OCI-LY7 (cell line): ENCODE measurements around the gene NDUFA7. TPM values are rescaled to one million over a fixed set of nuclear protein-coding genes. Genes with fewer than 3 reads are reported as not detected.

Experiments
- BruUV-seq: library from RNA; stranded (reverse); fragments of 400-500 nt; replicated peaks from 2 replicates; lab custom pipeline; 2021; lab: Mats Ljungman, UMichigan
- CTCF ChIA-PET: fragments of 300-600 bp; sonication (Branson Sonifier 250); formaldehyde crosslinking; loops from one replicate; lab custom pipeline; 2022; ENCODE audit warnings: antibody characterized with exemption; ENCODE audit not compliant: unreplicated experiment; lab: Charles Lee
- POLR2A ChIA-PET: fragments of 300-600 bp; sonication (Branson Sonifier 250); formaldehyde crosslinking; loops from one replicate; lab custom pipeline; 2022; ENCODE audit warnings: antibody characterized with exemption; lab: Charles Lee
- DNase-seq: peaks from one replicate; pipeline ENCODE4 v3.0.0-alpha.2; 2015; ENCODE audit warnings: low spot score
- H2AFZ ChIP-seq: fragments of 200-600 bp; sonication (generic), shearing (Covaris generic); 2 replicates; pipeline ENCODE4 v1.6.1; 2014; ENCODE audit warnings: mild to moderate bottlenecking, antibody characterized with exemption, low read length, moderate library complexity
- H3K27ac ChIP-seq: fragments of 200-600 bp; sonication (generic); 2 replicates; pipeline ENCODE4 v1.5.1; 2014; ENCODE audit warnings: mixed run types, low read depth, mild to moderate bottlenecking, moderate library complexity, low read length, inconsistent platforms; ENCODE audit not compliant: poor library complexity, severe bottlenecking
- H3K36me3 ChIP-seq: fragments of 200-600 bp; sonication (generic); 2 replicates; pipeline ENCODE4 v1.6.1; 2014; ENCODE audit warnings: mild to moderate bottlenecking, antibody characterized with exemption, low read length, moderate library complexity, mixed read lengths; ENCODE audit not compliant: insufficient read depth
- H3K4me1 ChIP-seq: fragments of 200-600 bp; sonication (generic); 2 replicates; pipeline ENCODE4 v1.5.1; 2014; ENCODE audit warnings: mild to moderate bottlenecking, low read length; ENCODE audit not compliant: insufficient read depth, poor library complexity, severe bottlenecking
- H3K4me2 ChIP-seq: fragments of 200-600 bp; sonication (generic); 2 replicates; pipeline ENCODE4 v1.6.1; 2014; ENCODE audit warnings: mild to moderate bottlenecking, low read length
- H3K4me3 ChIP-seq: fragments of 200-600 bp; sonication (generic); 2 replicates; pipeline ENCODE4 v1.5.1; 2014; ENCODE audit warnings: mild to moderate bottlenecking, low read depth, low read length; ENCODE audit not compliant: poor library complexity, severe bottlenecking
- H3K79me2 ChIP-seq: fragments of 200-600 bp; sonication (generic); 2 replicates; pipeline ENCODE4 v1.6.1; 2016; ENCODE audit warnings: low read depth, mild to moderate bottlenecking, low read length, moderate library complexity, mixed read lengths; ENCODE audit not compliant: insufficient read depth
- H3K9me2 ChIP-seq: fragments of 200-600 bp; sonication (generic); 2 replicates; pipeline ENCODE4 v1.6.1; 2016; ENCODE audit warnings: mild to moderate bottlenecking, low read length, mixed read lengths; ENCODE audit not compliant: insufficient read depth
- H3K9me3 ChIP-seq: fragments of 200-600 bp; sonication (generic); 2 replicates; pipeline ENCODE4 v1.6.1; 2014; ENCODE audit warnings: mild to moderate bottlenecking, mixed run types, low read length, mixed read lengths
- H4K20me1 ChIP-seq: fragments of 200-600 bp; sonication (generic); 2 replicates; pipeline ENCODE4 v1.6.1; 2014; ENCODE audit warnings: mild to moderate bottlenecking, antibody characterized with exemption, low read length, moderate library complexity, mixed read lengths; ENCODE audit not compliant: insufficient read depth
- EZH2phosphoT487 ChIP-seq: fragments of 200-600 bp; sonication (generic); IDR thresholded peaks from 2 replicates; pipeline ENCODE4 v1.6.1; 2018; ENCODE audit warnings: low read depth, borderline replicate concordance, mild to moderate bottlenecking, mixed run types, antibody characterized with exemption, low read length, moderate library complexity, mixed read lengths
- intact Hi-C: fragments of 100-400 bp; cut with micrococcal nuclease; formaldehyde crosslinking; loops from one replicate; pipeline ENCODE4 v1.10.0; 2022; ENCODE audit not compliant: unreplicated experiment
- total RNA-seq, 2 experiments: library from RNA; depleted of rRNA in 1 of 2; stranded (reverse); fragments of >200 nt in 1 of 2; shearing (Covaris generic) in 1 of 2; gene quantifications; 2 replicates each; pipeline ENCODE4 v1.2.3, GENCODE V29; 2014 to 2022
- TF ChIP-seq, protein P1 (sequence below): fragments of 200-600 bp; sonication (generic); conservative IDR thresholded peaks from 2 replicates; pipeline ENCODE4 v1.5.1; 2014; ENCODE audit warnings: mild to moderate bottlenecking, antibody characterized with exemption, low read length, moderate library complexity, mixed read lengths

NDUFA7 gene
- total RNA-seq, 2 experiments from 2014 or later: 93.0 to 103 TPM

DNA sequence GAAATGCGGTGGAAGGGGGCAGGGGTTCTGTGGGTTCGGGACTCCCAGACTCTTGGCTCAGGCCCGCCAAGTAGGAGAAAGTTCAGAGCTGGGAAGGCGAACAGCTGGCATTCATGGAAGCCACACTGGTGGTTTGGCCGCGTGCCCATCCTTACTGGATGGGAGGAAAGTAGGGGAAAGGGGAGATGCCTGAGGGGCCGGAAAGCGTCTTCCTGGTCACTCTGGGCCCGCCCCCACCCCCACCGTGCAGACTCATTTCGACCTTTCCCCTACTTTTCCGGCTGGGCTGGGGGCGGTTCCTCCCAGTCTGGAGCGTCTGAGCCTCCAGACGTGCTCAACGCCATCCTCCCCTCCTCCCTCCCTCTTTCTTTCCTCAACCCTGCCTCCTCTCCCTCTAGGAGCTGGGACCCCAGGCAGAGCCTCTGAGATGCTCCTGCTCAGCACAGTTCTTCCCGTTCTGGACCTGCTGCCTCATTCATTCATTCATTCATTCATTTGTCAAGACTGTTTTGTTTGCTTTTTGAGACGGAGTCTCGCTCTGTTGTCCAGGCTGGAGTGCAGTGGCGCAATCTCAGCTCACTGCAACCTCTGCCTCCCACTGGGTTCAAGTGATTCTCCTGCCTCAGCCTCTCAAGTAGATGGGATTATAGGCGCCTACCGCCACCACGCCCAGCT lies 46.3 kb upstream of the NDUFA7 start:
- H2AFZ ChIP-seq: no peak overlapping the region
- H3K9me3 ChIP-seq: no peaks in the 10 kb centered on the region
- H3K79me2 ChIP-seq: no peaks in the 10 kb centered on the region
- no peak overlapping the region for H3K4me3 ChIP-seq
- no peaks in the 10 kb centered on the region for H3K9me2 ChIP-seq
- no peaks in the 10 kb centered on the region for H3K36me3 ChIP-seq
- H3K4me1 ChIP-seq: no peaks in the 10 kb centered on the region
- CTCF ChIA-PET: no interaction called here
- TF ChIP-seq, protein P1, sequence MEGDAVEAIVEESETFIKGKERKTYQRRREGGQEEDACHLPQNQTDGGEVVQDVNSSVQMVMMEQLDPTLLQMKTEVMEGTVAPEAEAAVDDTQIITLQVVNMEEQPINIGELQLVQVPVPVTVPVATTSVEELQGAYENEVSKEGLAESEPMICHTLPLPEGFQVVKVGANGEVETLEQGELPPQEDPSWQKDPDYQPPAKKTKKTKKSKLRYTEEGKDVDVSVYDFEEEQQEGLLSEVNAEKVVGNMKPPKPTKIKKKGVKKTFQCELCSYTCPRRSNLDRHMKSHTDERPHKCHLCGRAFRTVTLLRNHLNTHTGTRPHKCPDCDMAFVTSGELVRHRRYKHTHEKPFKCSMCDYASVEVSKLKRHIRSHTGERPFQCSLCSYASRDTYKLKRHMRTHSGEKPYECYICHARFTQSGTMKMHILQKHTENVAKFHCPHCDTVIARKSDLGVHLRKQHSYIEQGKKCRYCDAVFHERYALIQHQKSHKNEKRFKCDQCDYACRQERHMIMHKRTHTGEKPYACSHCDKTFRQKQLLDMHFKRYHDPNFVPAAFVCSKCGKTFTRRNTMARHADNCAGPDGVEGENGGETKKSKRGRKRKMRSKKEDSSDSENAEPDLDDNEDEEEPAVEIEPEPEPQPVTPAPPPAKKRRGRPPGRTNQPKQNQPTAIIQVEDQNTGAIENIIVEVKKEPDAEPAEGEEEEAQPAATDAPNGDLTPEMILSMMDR: no peak
- no peak for TF ChIP-seq EZH2phosphoT487
- H3K4me2 ChIP-seq: no peak overlapping the region
- BruUV-seq: no TSS peak
- intact Hi-C loops: no loop called here
- DNase-seq: no peak
- no peak overlapping the region for H3K27ac ChIP-seq
- POLR2A ChIA-PET: interaction anchor here (0.6 kb wide), 1 partner anchor 922 kb away, joined by 3 read pairs; no protein-coding TSS in a partner anchor
- no peaks in the 10 kb centered on the region for H4K20me1 ChIP-seq

DNA sequence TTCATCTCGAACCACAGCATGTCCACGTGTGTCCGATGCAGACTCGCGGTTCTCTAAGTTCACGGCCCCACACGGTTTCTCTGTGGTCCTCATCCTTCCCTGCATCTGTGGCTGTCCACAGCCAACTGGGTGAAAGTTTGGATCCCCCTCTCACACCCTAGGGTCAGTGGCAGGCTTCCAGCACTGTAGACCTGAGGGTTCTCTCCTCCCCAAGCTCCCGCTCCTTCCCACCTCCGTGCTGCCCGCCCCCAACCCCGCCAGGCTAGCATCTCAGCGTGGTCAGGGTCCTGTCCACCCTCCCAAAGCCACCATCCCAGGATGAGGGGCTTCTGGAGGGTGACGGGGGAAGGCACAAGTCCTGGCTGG lies 45.8 kb upstream of the NDUFA7 start:
- Histone ChIP-seq H3K4me1 (no peaks in the 10 kb centered on the region), H4K20me1 (no peaks in the 10 kb centered on the region), H3K4me3 (no peak overlapping the region), H3K9me3 (no peaks in the 10 kb centered on the region), H3K27ac (no peak overlapping the region), H3K9me2 (no peaks in the 10 kb centered on the region), H3K36me3 (no peaks in the 10 kb centered on the region), H3K4me2 (no peak overlapping the region), H2AFZ (no peak overlapping the region), H3K79me2 (no peaks in the 10 kb centered on the region)
- TF ChIP-seq EZH2phosphoT487: no peak
- TF ChIP-seq, protein P1: no peak
- no TSS peak for BruUV-seq
- intact Hi-C loops: no loop called here
- DNase-seq: no peak
- ChIA-PET POLR2A (no interaction called here), CTCF (no interaction called here)

DNA sequence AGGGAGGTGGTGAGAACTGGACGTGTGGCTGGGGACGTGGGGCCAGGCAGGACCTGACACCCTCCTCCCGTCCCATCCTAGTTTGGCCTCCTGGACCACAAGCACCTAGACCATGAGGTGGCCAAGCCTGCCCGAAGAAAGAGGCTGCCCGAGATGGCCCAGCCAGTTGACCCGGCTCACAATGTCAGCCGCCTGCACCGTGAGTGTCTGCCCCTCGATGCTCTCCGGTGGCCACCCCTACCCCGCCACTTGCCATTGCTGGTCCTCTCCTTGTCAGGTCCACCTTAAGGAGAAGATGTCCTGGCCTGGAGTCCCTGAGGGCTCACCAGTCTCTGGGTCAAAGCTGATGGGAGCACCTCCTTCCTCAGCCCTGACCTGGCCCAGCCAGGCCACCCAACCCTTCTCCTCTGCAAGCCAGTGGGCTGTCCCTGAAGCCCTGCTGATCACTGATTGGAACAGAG lies 45.0 kb upstream of the NDUFA7 start:
- Histone ChIP-seq H3K9me3 (no peaks in the 10 kb centered on the region), H3K4me1 (no peaks in the 10 kb centered on the region), H2AFZ (no peak overlapping the region), H4K20me1 (no peaks in the 10 kb centered on the region), H3K79me2 (no peaks in the 10 kb centered on the region), H3K36me3 (no peaks in the 10 kb centered on the region), H3K4me3 (no peak overlapping the region), H3K4me2 (no peak overlapping the region), H3K9me2 (no peaks in the 10 kb centered on the region), H3K27ac (no peak overlapping the region)
- no TSS peak for BruUV-seq
- TF ChIP-seq, protein P1: no peak
- no peak for TF ChIP-seq EZH2phosphoT487
- ChIA-PET POLR2A (no interaction called here), CTCF (no interaction called here)
- intact Hi-C loops: no loop called here
- no peak for DNase-seq
